HG03139 (cell line): ENCODE data around the gene MCMBP.
"Not testable (repeated sequence)": the region's sequence is repeated elsewhere in the genome, so short reads cannot be mapped to it uniquely, and the experiment has no call there.

Experiments
- ATAC-seq: cut with Tn5 transposase; IDR thresholded peaks from one replicate; pipeline ENCODE4 v1.9.1; 2021; ENCODE audit not compliant: unreplicated experiment

MCMBP gene

GRCh38 chr10:119878524-119878923 lies 5.9 kb upstream of the MCMBP start:
- ATAC-seq = no peak

- ATAC-seq = peak; percentile 90
These were observed 428 bp upstream of the MCMBP start for GRCh38 chr10:119872860-119873681.

- ATAC-seq = peak; percentile 33
These were observed 598 bp downstream of the MCMBP start for GRCh38 chr10:119871881-119872609.

- ATAC-seq = not testable (repeated sequence)
These were observed 3.2 kb downstream of the MCMBP start for GRCh38 chr10:119869398-119869797.

- no peak for ATAC-seq
These were observed 5.3 kb downstream of the MCMBP start for GRCh38 chr10:119867317-119867716.

GRCh38 chr10:119865699-119866240 lies 6.9 kb downstream of the MCMBP start:
- no peak for ATAC-seq

- ATAC-seq = no peak
These were observed 8.6 kb downstream of the MCMBP start for GRCh38 chr10:119863951-119864565.

- ATAC-seq = no peak
These were observed 10.1 kb downstream of the MCMBP start for GRCh38 chr10:119862524-119862923.

GRCh38 chr10:119860866-119861607 lies 11.6 kb downstream of the MCMBP start:
- no peak for ATAC-seq

GRCh38 chr10:119859420-119860258 lies 13.0 kb downstream of the MCMBP start:
- no peak for ATAC-seq

- no peak for ATAC-seq
These were observed 14.6 kb downstream of the MCMBP start for GRCh38 chr10:119858063-119858462.

- no peak for ATAC-seq
These were observed 19.1 kb downstream of the MCMBP start for GRCh38 chr10:119853574-119853973.

GRCh38 chr10:119852822-119853221 lies 19.8 kb downstream of the MCMBP start:
- no peak for ATAC-seq

- no peak for ATAC-seq
These were observed 20.4 kb downstream of the MCMBP start for GRCh38 chr10:119852277-119852676.

- ATAC-seq = no peak
These were observed 22.7 kb downstream of the MCMBP start for GRCh38 chr10:119849944-119850343.

GRCh38 chr10:119849031-119849789 lies 23.4 kb downstream of the MCMBP start:
- no peak for ATAC-seq

- ATAC-seq = no peak
These were observed 27.0 kb downstream of the MCMBP start for GRCh38 chr10:119845656-119846055.

GRCh38 chr10:119834188-119834587 lies 38.5 kb downstream of the MCMBP start:
- ATAC-seq = no peak

GRCh38 chr10:119832951-119833350 lies 39.7 kb downstream of the MCMBP start:
- no peak for ATAC-seq
